Breast epithelium (tissue), 3 donors: ENCODE results near the gene C1QL1.

Experiments used
- CTCF ChIP-seq, 3 donors: fragments of 450-650 bp; IDR thresholded peaks; one replicate each; pipeline ENCODE4 v1.5.1; 2016 to 2017; ENCODE audit warnings: antibody characterized with exemption in 3 of 3, mild to moderate bottlenecking in 3 of 3, moderate library complexity in 3 of 3
- POLR2A ChIP-seq: fragments of 450-650 bp; IDR thresholded peaks from one replicate; pipeline ENCODE4 v1.6.1; 2016; ENCODE audit warnings: antibody characterized with exemption, mild to moderate bottlenecking, moderate library complexity
- POLR2AphosphoS5 ChIP-seq, 3 donors: sonication (generic); formaldehyde crosslinking; IDR thresholded peaks; one replicate each; pipeline ENCODE4 v1.6.1; 2017; ENCODE audit warnings: antibody characterized with exemption in 3 of 3

GRCh38 chr17:44914698-44915271, 53.3 kb downstream of the C1QL1 start:
- no peak for TF ChIP-seq CTCF (IDR thresholded peaks at IDR 0.05)
- no peak for TF ChIP-seq POLR2A
- TF ChIP-seq POLR2AphosphoS5 (IDR thresholded peaks at IDR 0.05): no peak
